Stimulated activated naive CD4-positive, alpha-beta T cell (primary cell): ENCODE data around the gene EPHA1.

Experiments
- DNase-seq, 6 experiments: peaks; one replicate each; lab custom pipeline; 2025; lab: John Stamatoyannopoulos, UW

The EPHA1 gene

GRCh38 chr7:143374561-143374960 is 34.1 kb downstream of the EPHA1 start:
- DNase-seq: no peak

GRCh38 chr7:143373255-143373794 is 35.3 kb downstream of the EPHA1 start:
- DNase-seq: no peak

- DNase-seq: peak in 4 of 6 experiments; percentile 7 to 52 (median 34)
Observed at GRCh38 chr7:143372070-143372469, 36.6 kb downstream of the EPHA1 start.

- no peak for DNase-seq
Observed at GRCh38 chr7:143369678-143370651, 38.7 kb downstream of the EPHA1 start.

DNA sequence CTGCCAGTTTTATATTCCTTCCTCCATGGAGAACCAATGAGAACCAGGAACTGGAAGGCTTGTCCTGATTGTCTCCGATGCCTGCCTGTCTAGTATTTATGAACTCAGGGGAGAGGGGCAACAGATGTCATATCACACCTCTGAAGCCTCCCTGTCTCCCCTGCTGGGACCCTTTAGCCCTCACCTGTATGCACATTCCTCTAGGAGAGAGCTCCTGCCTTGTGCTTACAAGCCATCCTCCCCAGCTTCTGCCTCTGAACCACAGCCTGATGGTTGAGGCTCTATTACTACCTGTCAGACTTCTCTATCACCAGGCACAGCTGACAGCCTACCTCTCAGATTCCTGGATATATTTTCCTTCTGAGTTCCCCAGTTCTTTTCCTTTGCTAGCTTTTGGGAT is 40.3 kb downstream of the EPHA1 start:
- DNase-seq: no peak

DNA sequence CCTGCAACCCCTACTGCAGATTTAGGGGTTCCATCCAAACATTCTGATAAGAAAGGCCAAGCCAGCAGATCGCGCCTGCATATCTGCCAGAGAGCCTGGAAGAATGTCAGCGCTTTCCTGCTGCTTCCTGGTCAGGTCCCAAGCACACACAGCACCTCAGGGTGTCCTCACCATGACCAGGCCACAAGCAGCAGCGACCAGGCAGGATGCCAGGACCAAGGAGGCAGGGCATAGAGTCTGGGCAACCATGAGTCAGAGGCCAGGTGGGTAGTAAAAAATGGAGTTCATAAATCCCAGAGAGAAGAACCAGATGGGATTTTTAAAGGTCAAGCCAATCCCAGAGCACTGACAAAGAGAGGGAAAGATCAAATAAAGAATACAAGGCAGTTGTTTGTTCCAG is 40.7 kb downstream of the EPHA1 start:
- DNase-seq: no peak

DNA sequence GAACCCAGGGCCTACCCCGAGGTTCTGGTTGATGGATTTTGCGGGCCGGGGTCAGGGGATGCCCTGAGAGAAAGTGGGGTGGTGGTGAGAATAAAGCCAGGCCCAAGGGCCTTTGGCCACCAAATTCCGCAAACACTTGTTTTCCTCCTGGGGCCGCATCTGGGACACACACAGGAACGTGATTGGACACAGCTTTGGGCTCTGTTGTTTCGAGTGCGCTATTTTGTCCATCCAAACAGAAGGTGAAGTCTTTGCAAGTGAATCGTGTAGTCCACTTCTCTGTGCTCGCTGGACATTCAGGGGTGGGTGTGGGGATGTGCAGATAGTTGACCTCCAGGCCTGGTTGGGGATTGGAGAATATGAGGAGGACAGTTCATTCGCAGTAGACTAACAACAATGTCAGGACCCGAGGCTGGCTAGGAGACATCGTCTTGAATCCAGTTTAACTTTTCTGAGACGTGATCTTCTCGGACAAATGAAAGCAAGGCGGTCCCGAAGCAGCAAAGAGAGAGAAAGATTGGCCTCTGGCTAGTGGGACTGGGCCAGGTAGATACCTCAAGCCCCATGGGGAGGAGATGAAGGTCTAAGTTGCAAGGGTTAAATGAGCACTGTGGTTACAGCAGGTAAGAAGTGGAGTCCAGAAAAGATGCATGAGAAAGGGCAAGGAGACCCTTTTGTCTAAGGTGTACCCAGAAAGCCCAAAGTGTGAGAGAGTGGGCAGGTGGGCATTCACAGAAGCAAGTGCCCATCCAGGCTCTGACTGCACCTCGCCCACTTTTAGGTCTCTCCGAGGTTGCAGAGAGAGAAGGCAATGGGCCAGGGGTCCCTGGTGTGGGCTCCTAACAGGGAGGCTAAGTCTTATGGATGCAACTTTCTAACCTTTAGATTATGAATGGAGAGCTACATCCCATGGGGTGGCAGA is 45.4 kb downstream of the EPHA1 start:
- DNase-seq: peak in 1 of 6 experiments; percentile 3

DNA sequence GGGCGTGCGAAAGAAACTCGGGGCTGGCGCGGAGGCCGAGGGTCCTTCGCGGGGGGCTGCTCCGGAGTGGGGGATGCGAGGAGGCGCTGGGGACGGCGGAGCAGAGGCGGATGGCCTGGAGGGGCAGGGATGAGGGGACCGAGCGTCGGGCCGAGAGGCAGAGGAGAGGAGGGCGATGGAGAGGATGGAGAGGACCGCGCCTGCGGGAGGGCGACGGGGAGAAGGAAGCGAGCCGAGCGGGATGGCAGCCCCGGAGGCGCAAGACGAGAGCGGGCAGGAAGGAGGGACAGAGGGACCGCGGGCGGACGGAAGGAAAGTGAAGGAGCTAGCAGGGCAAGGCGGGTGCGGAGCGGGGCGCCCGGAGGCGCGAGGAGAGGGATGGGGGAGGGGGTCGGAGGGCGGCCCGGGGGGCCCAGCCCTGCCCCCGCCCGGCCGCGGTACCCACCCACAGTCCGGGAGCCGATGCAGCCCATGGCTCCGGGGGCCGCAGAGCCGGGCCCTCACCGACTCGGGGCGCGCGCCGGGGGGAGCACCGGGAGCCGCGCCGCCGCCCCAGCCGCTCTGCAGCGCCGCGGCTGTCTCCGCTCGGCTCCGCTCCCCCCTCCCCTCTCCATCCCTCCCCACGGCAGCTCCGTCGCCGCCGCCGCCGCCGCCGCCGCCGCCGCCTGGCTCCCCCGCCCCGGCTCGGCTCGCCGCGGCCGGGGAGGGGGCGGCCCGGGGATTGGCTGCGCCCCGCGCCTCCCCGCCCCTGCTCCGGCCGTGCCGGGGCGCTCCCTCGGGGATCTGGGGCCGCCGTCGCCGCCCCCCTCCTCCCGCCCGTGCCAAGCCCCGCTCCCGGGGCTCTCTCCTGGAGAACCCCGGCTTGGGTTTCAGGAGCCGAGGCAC is 46.3 kb downstream of the EPHA1 start, which contains the start of gene FAM131B:
Gene FAM131B, minus strand, starts transcription at position 583 of the 885 bp plus-strand sequence. Its CDS starts 110 bp downstream, at position 473.
- DNase-seq: peak in 4 of 6 experiments; percentile 7 to 28 (median 16)

DNA sequence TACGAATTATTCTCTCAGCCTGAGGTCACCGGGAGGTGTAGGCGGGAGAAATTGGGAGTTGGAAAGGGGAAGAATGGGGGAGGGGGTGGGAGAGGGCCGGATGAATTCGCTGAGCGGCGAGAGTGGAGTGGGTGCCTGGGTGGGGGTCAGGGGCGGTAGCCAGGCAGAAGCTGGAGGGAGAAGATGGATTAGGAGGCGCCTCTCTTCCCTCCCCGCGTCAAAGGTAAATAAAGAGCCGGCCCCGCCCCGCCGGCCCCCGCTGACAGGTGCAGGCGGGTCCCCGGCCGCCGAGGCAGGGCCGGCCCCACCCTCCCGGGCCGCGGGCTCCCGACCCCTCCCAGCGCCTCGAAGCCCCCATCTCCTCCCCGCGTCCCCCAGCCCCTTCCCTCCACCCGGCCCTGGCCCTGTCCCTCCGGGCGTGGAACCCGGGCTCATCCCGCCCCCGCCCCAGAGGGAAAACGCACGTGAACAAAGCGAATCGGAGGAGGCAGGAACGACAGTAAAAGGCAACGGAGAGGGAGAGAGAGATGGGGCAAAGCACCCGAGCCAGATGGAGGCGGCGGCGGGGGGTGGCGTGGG is 47.0 kb downstream of the EPHA1 start:
- DNase-seq: peak in 1 of 6 experiments; percentile 19

- no peak for DNase-seq
Observed at GRCh38 chr7:143360788-143361551, 47.7 kb downstream of the EPHA1 start.

DNA sequence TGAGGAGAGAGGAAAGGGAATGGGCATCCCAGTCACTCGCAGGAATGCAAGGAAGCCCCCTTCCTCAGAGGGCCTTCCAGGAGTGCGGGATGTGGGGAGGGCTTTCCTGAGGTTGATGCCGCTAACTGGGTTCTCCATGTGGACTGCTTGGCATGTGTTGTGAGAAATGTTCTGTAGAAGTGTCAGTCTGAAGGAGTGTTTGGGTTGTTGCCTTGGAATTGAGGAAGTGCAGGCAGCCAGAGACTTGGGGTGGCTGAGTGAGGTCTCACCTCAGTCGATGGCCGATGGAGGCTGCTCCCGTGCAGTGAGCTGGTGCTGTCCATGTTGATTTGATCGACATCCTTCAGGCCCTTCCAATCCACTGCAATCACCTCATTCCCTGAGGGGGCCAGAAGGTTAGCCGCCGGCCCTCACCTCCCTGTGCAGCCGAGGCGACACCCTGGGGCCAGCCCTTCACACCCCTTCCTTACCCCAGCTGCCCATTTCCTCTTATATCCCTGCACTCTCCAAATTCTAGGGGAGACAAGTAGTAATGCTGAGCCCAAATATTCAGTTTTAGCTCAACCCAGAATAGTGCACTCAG is 48.8 kb downstream of the EPHA1 start:
- DNase-seq: no peak

- no peak for DNase-seq
Observed at GRCh38 chr7:143358626-143359025, 50.0 kb downstream of the EPHA1 start.

- no peak for DNase-seq
Observed at GRCh38 chr7:143356414-143357050, 52.1 kb downstream of the EPHA1 start.

GRCh38 chr7:143355450-143356385 is 52.9 kb downstream of the EPHA1 start:
- no peak for DNase-seq

DNA sequence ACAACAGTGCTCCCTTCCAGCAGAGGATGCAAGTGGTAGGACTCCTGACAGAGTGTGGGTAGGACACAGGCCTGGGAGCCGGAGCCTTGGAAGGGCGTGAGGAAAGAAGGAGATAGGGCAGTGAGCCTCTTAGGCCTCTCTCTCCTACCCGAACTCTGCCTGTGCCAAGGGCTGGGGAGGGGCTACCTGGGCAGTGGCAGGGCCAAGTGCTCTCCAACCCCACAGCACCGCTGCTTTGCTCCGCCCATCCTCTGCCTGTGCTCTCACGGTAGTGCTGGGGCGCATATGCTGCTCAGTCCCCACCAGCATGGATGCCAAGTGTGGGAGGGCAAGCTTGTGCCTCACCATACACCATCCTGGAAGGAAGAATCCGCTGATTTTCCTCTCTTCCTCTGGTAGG is 53.7 kb downstream of the EPHA1 start:
- DNase-seq: no peak

DNA sequence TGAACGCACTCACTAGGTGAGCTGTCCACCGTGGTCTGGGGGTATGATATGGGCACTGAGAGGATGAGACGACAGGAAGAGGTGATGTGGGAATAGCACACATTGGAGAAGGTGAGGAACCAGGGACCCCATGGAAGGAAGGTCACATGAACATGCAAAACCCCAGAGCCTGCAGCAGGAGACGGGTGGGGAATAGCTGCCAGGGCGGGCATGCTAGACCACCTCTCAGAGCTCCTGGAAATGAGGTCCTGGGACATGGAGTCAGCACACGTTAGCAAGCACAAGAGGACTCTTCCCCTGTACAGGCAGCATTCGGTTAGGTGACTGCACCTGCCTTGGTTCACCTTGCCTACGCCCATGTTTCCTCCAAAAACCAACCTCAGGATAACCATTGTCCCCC is 54.3 kb downstream of the EPHA1 start:
- no peak for DNase-seq

GRCh38 chr7:143352531-143353002 is 56.1 kb downstream of the EPHA1 start:
- no peak for DNase-seq

DNA sequence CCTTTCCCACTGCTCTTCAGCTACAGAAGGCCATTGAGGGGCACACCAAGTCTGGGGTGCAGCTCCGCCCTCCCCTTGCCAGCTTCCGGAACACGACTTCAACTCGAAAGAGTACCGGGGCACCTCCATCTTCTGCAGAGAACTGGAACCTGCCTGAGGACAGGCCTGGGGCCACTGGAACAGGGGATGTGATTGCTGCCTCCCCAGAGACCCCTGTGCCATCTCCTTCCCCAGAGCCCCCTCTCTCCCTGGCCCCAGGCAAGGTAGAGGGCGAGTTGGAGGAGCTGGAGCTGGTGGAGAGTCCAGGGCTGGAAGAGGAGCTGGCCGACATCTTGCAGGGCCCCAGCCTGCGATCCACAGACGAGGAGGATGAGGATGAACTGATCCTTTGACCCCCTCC is 57.1 kb downstream of the EPHA1 start:
- no peak for DNase-seq
